Ascending aorta (tissue), 2 donors: ENCODE results near the gene ADAMTS2. TPM values are rescaled to one million over a fixed set of nuclear protein-coding genes. Genes with fewer than 3 reads are reported as not detected.
A peak's percentile ranks its signal among the peaks of the same experiment; 100 is the strongest.

Experiments
- DNase-seq, 2 donors: peaks; one replicate each; pipeline ENCODE4 v3.0.0-alpha.2; 2019; ENCODE audit warnings: low spot score in 2 of 2
- H3K27ac ChIP-seq, 2 donors: fragments of 200-600 bp; sonication (generic); one replicate each; pipeline ENCODE4 v1.5.1; 2016 to 2017; ENCODE audit warnings: mild to moderate bottlenecking in 1 of 2
- H3K27me3 ChIP-seq: fragments of 200-600 bp; sonication (generic); one replicate; pipeline ENCODE4 v1.5.1; 2017
- H3K36me3 ChIP-seq, 2 donors: fragments of 200-600 bp; sonication (generic); one replicate each; pipeline ENCODE4 v1.5.1; 2016
- H3K4me1 ChIP-seq, 2 donors: fragments of 200-600 bp; sonication (generic); one replicate each; pipeline ENCODE4 v1.5.1; 2016 to 2017; ENCODE audit warnings: mild to moderate bottlenecking in 1 of 2
- H3K4me3 ChIP-seq, 2 donors: fragments of 200-600 bp; sonication (generic); one replicate each; pipeline ENCODE4 v1.5.1; 2016 to 2017; ENCODE audit warnings: mild to moderate bottlenecking in 1 of 2
- H3K9me3 ChIP-seq, 2 donors: fragments of 200-600 bp; sonication (generic); one replicate each; pipeline ENCODE4 v1.5.1; 2016
- CTCF ChIP-seq, 3 experiments: fragments of 200-600 bp in 2 of 3; fragments of 450-650 bp in 1 of 3; sonication (generic) in 2 of 3; IDR thresholded peaks; one replicate each; pipeline ENCODE4 v1.5.1; 2016 to 2019; ENCODE audit warnings: antibody characterized with exemption in 3 of 3, mild to moderate bottlenecking in 1 of 3, moderate library complexity in 1 of 3
- intact Hi-C: fragments of 100-400 bp; cut with DNase I; formaldehyde crosslinking; loops from one replicate; pipeline ENCODE4 v1.15.1; 2023
- total RNA-seq: library from RNA; depleted of rRNA; stranded (reverse); fragments of >200 nt; gene quantifications from one replicate; pipeline ENCODE4 v1.1.0, GENCODE V29; 2016

The ADAMTS2 gene
- total RNA-seq, 1 donor from 2014 or later: 51.0 TPM

- Histone ChIP-seq H3K4me1 (peaks cover 6 to 15% of the 10 kb centered on the region in 2 donors), H3K4me3 (peak overlapping the region; percentile 72 to 80), H3K9me3 (no peaks in the 10 kb centered on the region), H3K27ac (peak overlapping the region; percentile 60 to 64), H3K36me3 (peaks cover 0 to 3% of the 10 kb centered on the region in 2 donors), H3K27me3 (no peaks in the 10 kb centered on the region)
- DNase-seq: no peak
- TF ChIP-seq CTCF (IDR thresholded peaks at IDR 0.05): no peak
- intact Hi-C loops: loop anchor here (1.0 to 10.0 kb wide), 4 partner anchors 30 to 174 kb away; no protein-coding TSS in a partner anchor
Observed at GRCh38 chr5:179344431-179345182, 654 bp downstream of the ADAMTS2 start.

GRCh38 chr5:179343719-179344430, 1.4 kb downstream of the ADAMTS2 start:
- peak overlapping the region; percentile 60 to 64 for H3K27ac ChIP-seq
- DNase-seq: no peak
- H3K27me3 ChIP-seq: no peaks in the 10 kb centered on the region
- no peaks in the 10 kb centered on the region for H3K9me3 ChIP-seq
- peak; percentile 43 to 65 (median 49) for TF ChIP-seq CTCF (IDR thresholded peaks at IDR 0.05)
- intact Hi-C loops: loop anchor here (2.0 to 10.0 kb wide), 3 partner anchors 29 to 173 kb away; no protein-coding TSS in a partner anchor
- peak overlapping the region; percentile 72 to 80 for H3K4me3 ChIP-seq
- peaks cover 0 to 3% of the 10 kb centered on the region in 2 donors for H3K36me3 ChIP-seq
- H3K4me1 ChIP-seq: peaks cover 6 to 15% of the 10 kb centered on the region in 2 donors

DNA sequence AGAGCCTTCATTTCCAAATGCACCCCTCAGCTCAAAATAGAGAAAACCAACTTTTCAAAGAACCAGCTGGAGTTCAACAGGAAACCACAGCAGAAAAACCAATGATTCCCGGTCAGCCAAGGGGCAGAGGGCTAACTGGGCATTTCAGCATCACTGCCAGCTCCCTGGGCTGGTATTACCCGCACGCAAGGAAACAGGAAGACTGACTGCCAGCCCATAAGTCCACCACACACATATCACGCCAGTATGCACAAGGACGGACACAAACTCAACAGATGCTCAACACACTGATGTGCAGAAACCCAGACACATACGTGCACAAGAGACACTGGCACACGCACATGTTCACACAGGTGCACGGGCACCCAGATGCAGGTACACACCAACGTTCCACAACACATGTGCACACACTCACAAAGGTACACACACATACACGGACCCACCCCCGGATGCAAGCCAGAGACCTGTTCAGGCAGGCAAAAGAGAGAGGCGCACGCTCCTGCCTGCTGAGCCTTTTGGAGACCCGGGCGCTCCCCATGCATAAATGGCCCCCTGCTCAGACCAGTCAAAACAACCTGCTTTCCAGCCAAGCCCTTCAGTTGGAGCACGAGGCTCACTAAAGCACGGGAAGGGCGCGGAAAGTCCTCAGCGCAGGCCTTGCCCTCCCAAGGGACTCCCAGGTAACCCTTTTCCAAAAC, 2.1 kb downstream of the ADAMTS2 start:
- peaks cover 0 to 3% of the 10 kb centered on the region in 2 donors for H3K36me3 ChIP-seq
- H3K27ac ChIP-seq: no peak overlapping the region
- TF ChIP-seq CTCF (IDR thresholded peaks at IDR 0.05): no peak
- H3K4me1 ChIP-seq: peaks cover 6 to 15% of the 10 kb centered on the region in 2 donors
- H3K9me3 ChIP-seq: no peaks in the 10 kb centered on the region
- H3K27me3 ChIP-seq: no peaks in the 10 kb centered on the region
- peak overlapping the region; percentile 72 to 80 for H3K4me3 ChIP-seq
- no peak for DNase-seq
- intact Hi-C loops: loop anchor here (10.0 kb wide), 1 partner anchor 152 kb away; no protein-coding TSS in a partner anchor

DNA sequence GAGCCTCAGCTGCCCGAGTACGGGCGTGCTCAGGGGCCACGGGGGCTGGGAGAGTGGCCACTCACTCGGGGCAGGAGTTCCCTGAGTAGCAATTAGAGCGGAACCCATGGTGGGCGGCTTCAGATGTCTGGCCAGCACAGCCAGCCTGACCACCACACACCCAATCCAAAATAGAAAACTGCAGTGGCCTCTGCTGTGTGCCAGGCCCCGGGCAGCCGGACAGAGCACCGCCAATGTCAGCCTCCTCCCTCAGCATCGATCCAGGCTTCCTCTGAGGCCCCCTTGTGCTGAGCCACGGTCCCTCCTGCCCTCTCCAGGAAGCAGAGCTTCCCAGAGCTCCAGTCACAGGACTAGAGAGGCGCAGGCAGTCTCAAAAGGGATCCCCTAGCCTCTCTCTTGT, 2.7 kb downstream of the ADAMTS2 start:
- Histone ChIP-seq H3K27me3 (no peaks in the 10 kb centered on the region), H3K4me1 (peaks cover 6 to 15% of the 10 kb centered on the region in 2 donors), H3K9me3 (no peaks in the 10 kb centered on the region), H3K4me3 (peak overlapping the region in 1 of 2 donors; percentile 80), H3K27ac (no peak overlapping the region), H3K36me3 (peaks cover 0 to 3% of the 10 kb centered on the region in 2 donors)
- no peak for DNase-seq
- intact Hi-C loops: loop anchor here (10.0 kb wide), 1 partner anchor 152 kb away; no protein-coding TSS in a partner anchor
- TF ChIP-seq CTCF (IDR thresholded peaks at IDR 0.05): peak in 1 of 3 experiments; percentile 26

GRCh38 chr5:179340465-179340864, 4.8 kb downstream of the ADAMTS2 start:
- intact Hi-C loops: loop anchor here (10.0 kb wide), 1 partner anchor 154 kb away; no protein-coding TSS in a partner anchor
- DNase-seq: no peak
- Histone ChIP-seq H3K9me3 (no peaks in the 10 kb centered on the region), H3K36me3 (peaks cover 0 to 3% of the 10 kb centered on the region in 2 donors), H3K27ac (no peak overlapping the region), H3K4me1 (peaks cover 6 to 9% of the 10 kb centered on the region in 2 donors), H3K27me3 (no peaks in the 10 kb centered on the region), H3K4me3 (no peak overlapping the region)
- no peak for TF ChIP-seq CTCF (IDR thresholded peaks at IDR 0.05)
